Esophagus (tissue), 2 donors: ENCODE measurements around the gene CBL. TPM values are rescaled to one million over a fixed set of nuclear protein-coding genes. Genes with fewer than 3 reads are reported as not detected.

ENCODE experiments used
- H3K27ac ChIP-seq, 2 donors: one replicate each; pipeline ENCODE4 v1.5.1; 2013; ENCODE audit warnings: low read depth in 2 of 2, mild to moderate bottlenecking in 2 of 2, inconsistent platforms in 1 of 2, low read length in 1 of 2, moderate library complexity in 1 of 2
- H3K27me3 ChIP-seq, 2 donors: one replicate each; pipeline ENCODE4 v1.6.1; 2013; ENCODE audit warnings: low read length in 2 of 2, control low read depth in 1 of 2, mild to moderate bottlenecking in 1 of 2; ENCODE audit not compliant: insufficient read depth in 2 of 2, control insufficient read depth in 1 of 2
- H3K36me3 ChIP-seq, 2 donors: one replicate each; pipeline ENCODE4 v1.6.1; 2013; ENCODE audit warnings: low read length in 1 of 2; ENCODE audit not compliant: control insufficient read depth in 2 of 2, insufficient read depth in 2 of 2
- H3K4me1 ChIP-seq, 2 donors: one replicate each; pipeline ENCODE4 v1.6.1; 2013; ENCODE audit warnings: low read length in 1 of 2; ENCODE audit not compliant: control insufficient read depth in 2 of 2, insufficient read depth in 2 of 2
- H3K4me3 ChIP-seq, 2 donors: one replicate each; pipeline ENCODE4 v1.5.1; 2013; ENCODE audit warnings: low read length in 2 of 2, mild to moderate bottlenecking in 2 of 2, low read depth in 1 of 2, moderate library complexity in 1 of 2
- H3K9me3 ChIP-seq, 2 donors: one replicate each; pipeline ENCODE4 v1.6.1; 2013; ENCODE audit warnings: mild to moderate bottlenecking in 2 of 2, low read depth in 1 of 2, low read length in 1 of 2, moderate library complexity in 1 of 2; ENCODE audit not compliant: control insufficient read depth in 2 of 2, insufficient read depth in 1 of 2
- WGBS, 2 donors: extraction: QIAGEN DNeasy Blood & Tissue Kit; methylation state at CpG; one replicate each; pipeline ENCODE4 v1.1.7; 2013; 5-methylcytosine and 5-hydroxymethylcytosine counted together
- polyA plus RNA-seq, 2 donors: library from polyadenylated mRNA; stranded (reverse); fragments of 200-250 nt; gene quantifications; one replicate each; pipeline ENCODE4 v1.2.3, GENCODE V29; 2013
- donor health status: healthy with polysubstance abuse.
- donor health status: Bipolar disorder and iron deficiency.

Gene CBL
- polyA plus RNA-seq, 2 donors: 3.0 to 6.2 TPM

- Histone ChIP-seq H3K36me3 (no peaks in the 10 kb centered on the region), H3K4me3 (no peak within 1 kb of the TSS), H3K4me1 (no peaks in the 10 kb centered on the region), H3K27me3 (no peaks in the 10 kb centered on the region), H3K9me3 (no peaks in the 10 kb centered on the region), H3K27ac (no peak within 1 kb of the TSS)
- WGBS, 2 donors: 52 to 59% methylated on average over 6 of the region's 6 CpGs
Observed at GRCh38 chr11:119346605-119347004, 140.5 kb downstream of the CBL start, which contains the start of gene MFRP. Gene MFRP, minus strand, starts transcription at chr11:119346705. Its CDS starts 192 bp downstream, at chr11:119346513.

- H3K27me3 ChIP-seq: no peaks in the 10 kb centered on the region
- H3K27ac ChIP-seq: no peak overlapping the region
- no peak overlapping the region for H3K4me3 ChIP-seq
- no peaks in the 10 kb centered on the region for H3K4me1 ChIP-seq
- 74 to 79% methylated on average over 2 of the region's 2 CpGs for WGBS, 2 donors
- no peaks in the 10 kb centered on the region for H3K9me3 ChIP-seq
- no peaks in the 10 kb centered on the region for H3K36me3 ChIP-seq
Observed at GRCh38 chr11:119347242-119347641, 141.1 kb downstream of the CBL start.

- Histone ChIP-seq H3K9me3 (no peaks in the 10 kb centered on the region), H3K27me3 (no peaks in the 10 kb centered on the region), H3K36me3 (no peaks in the 10 kb centered on the region), H3K4me1 (no peaks in the 10 kb centered on the region), H3K27ac (no peak overlapping the region), H3K4me3 (no peak overlapping the region)
- 75 to 76% methylated on average over 16 of the region's 16 CpGs for WGBS, 2 donors
Observed at GRCh38 chr11:119347940-119348605, 141.9 kb downstream of the CBL start.

- WGBS, 2 donors: 75 to 80% methylated on average over 6 of the region's 6 CpGs
- Histone ChIP-seq H3K9me3 (no peaks in the 10 kb centered on the region), H3K36me3 (no peaks in the 10 kb centered on the region)
Observed at GRCh38 chr11:119350302-119350701, 144.2 kb downstream of the CBL start.

GRCh38 chr11:119351232-119351631 lies 145.1 kb downstream of the CBL start:
- H3K27me3 ChIP-seq: no peaks in the 10 kb centered on the region
- H3K9me3 ChIP-seq: no peaks in the 10 kb centered on the region
- peaks cover 0 to 4% of the 10 kb centered on the region in 2 donors for H3K4me1 ChIP-seq
- WGBS, 2 donors: 58 to 76% methylated on average over 2 of the region's 2 CpGs
- no peaks in the 10 kb centered on the region for H3K36me3 ChIP-seq
- H3K27ac ChIP-seq: no peak overlapping the region
- H3K4me3 ChIP-seq: no peak overlapping the region

More at GRCh38 chr11:119350302-119350701, 144.2 kb downstream of the CBL start:
- peaks cover 0 to 3% of the 10 kb centered on the region in 2 donors for H3K4me1 ChIP-seq
- H3K27ac ChIP-seq: no peak overlapping the region
- no peaks in the 10 kb centered on the region for H3K27me3 ChIP-seq
- no peak overlapping the region for H3K4me3 ChIP-seq

GRCh38 chr11:119352857-119353260 lies 146.7 kb downstream of the CBL start:
- no peaks in the 10 kb centered on the region for H3K9me3 ChIP-seq
- H3K4me3 ChIP-seq: no peak overlapping the region
- H3K4me1 ChIP-seq: peaks cover 4 to 5% of the 10 kb centered on the region in 2 donors
- 19 to 25% methylated on average over 4 of the region's 4 CpGs for WGBS, 2 donors
- no peaks in the 10 kb centered on the region for H3K27me3 ChIP-seq
- H3K36me3 ChIP-seq: no peaks in the 10 kb centered on the region
- peak overlapping the region in 1 of 2 donors; percentile 54 for H3K27ac ChIP-seq

GRCh38 chr11:119355091-119355843 lies 149.1 kb downstream of the CBL start:
- Histone ChIP-seq H3K27me3 (no peaks in the 10 kb centered on the region), H3K4me1 (peaks cover 4 to 5% of the 10 kb centered on the region in 2 donors), H3K27ac (no peak overlapping the region), H3K9me3 (no peaks in the 10 kb centered on the region), H3K4me3 (no peak overlapping the region), H3K36me3 (peaks cover 0 to 5% of the 10 kb centered on the region in 2 donors)
- 58 to 67% methylated on average over 9 of the region's 9 CpGs for WGBS, 2 donors

- peak overlapping the region; percentile 42 to 59 for H3K27ac ChIP-seq
- H3K27me3 ChIP-seq: no peaks in the 10 kb centered on the region
- peak overlapping the region; percentile 49 to 51 for H3K4me3 ChIP-seq
Observed at GRCh38 chr11:119356349-119357031, 150.4 kb downstream of the CBL start.

GRCh38 chr11:119357074-119357473 lies 150.9 kb downstream of the CBL start:
- 42 to 58% methylated on average over 10 to 13 of the region's 13 CpGs for WGBS, 2 donors
- no peaks in the 10 kb centered on the region for H3K9me3 ChIP-seq
- H3K27me3 ChIP-seq: no peaks in the 10 kb centered on the region
- peak overlapping the region; percentile 26 to 59 for H3K27ac ChIP-seq
- peaks cover 5 to 8% of the 10 kb centered on the region in 2 donors for H3K4me1 ChIP-seq
- peak overlapping the region in 1 of 2 donors; percentile 49 for H3K4me3 ChIP-seq
- H3K36me3 ChIP-seq: peaks cover 0 to 5% of the 10 kb centered on the region in 2 donors

More at GRCh38 chr11:119356349-119357031, 150.4 kb downstream of the CBL start:
- peaks cover 5 to 8% of the 10 kb centered on the region in 2 donors for H3K4me1 ChIP-seq
- WGBS, 2 donors: 2 to 12% methylated on average over 48 to 54 of the region's 54 CpGs
- H3K36me3 ChIP-seq: peaks cover 0 to 5% of the 10 kb centered on the region in 2 donors
- H3K9me3 ChIP-seq: no peaks in the 10 kb centered on the region
